Left ventricle myocardium inferior (tissue), 1 donor: Measurements from ENCODE around the gene NINJ2. TPM values are rescaled to one million over a fixed set of nuclear protein-coding genes. Genes with fewer than 3 reads are reported as not detected.

Source experiments
- DNase-seq: peaks from one replicate; pipeline ENCODE4 v3.0.0-alpha.2; 2020
- H3K27ac ChIP-seq: fragments of 200-600 bp; replicated peaks from 2 replicates; pipeline ENCODE4 v1.8.0; 2021
- H3K27me3 ChIP-seq: fragments of 200-600 bp; 2 replicates; pipeline ENCODE4 v1.8.0; 2021; ENCODE audit warnings: low read depth
- H3K36me3 ChIP-seq: fragments of 200-600 bp; 2 replicates; pipeline ENCODE4 v1.8.0; 2021
- H3K4me1 ChIP-seq: fragments of 200-600 bp; 2 replicates; pipeline ENCODE4 v1.8.0; 2021
- H3K4me3 ChIP-seq: fragments of 200-600 bp; 2 replicates; pipeline ENCODE4 v1.8.0; 2021; ENCODE audit warnings: mild to moderate bottlenecking, moderate library complexity
- H3K9me3 ChIP-seq: fragments of 200-600 bp; replicated peaks from 2 replicates; pipeline ENCODE4 v1.8.0; 2021
- CTCF ChIP-seq: fragments of 200-600 bp; IDR thresholded peaks from 2 replicates; pipeline ENCODE4 v1.8.0; 2021; ENCODE audit warnings: antibody characterized with exemption, mild to moderate bottlenecking, borderline replicate concordance
- intact Hi-C: fragments of 100-400 bp; cut with micrococcal nuclease; formaldehyde crosslinking; loops from one replicate; pipeline ENCODE4 v1.11.0; 2022
- total RNA-seq: library from RNA; stranded (reverse); fragmentation: NEBNext Ultra II Directional; extraction: Animal tissue kit (Norgen Biotek cat#: 25700); gene quantifications from one replicate; pipeline ENCODE4 v1.2.1, GENCODE V29; 2021
- donor health status: DM: no; HTN: yes; CAD: no; lungs with severe emphysema.

The NINJ2 gene
- total RNA-seq, 1 donor from 2014 or later: 4.6 TPM

- no peak for TF ChIP-seq CTCF
- Histone ChIP-seq H3K27me3 (no peaks in the 10 kb centered on the region), H3K4me1 (peaks cover 47% of the 10 kb centered on the region), H3K36me3 (peaks cover 2% of the 10 kb centered on the region), H3K27ac (peak overlapping the region; percentile 94), H3K9me3 (peaks cover 5% of the 10 kb centered on the region), H3K4me3 (no peak overlapping the region)
- intact Hi-C loops: no loop called here
- no peak for DNase-seq
These were observed 69.6 kb downstream of the NINJ2 start for GRCh38 chr12:593396-594270.

- no peak for TF ChIP-seq CTCF
- DNase-seq: no peak
- Histone ChIP-seq H3K4me3 (peak overlapping the region; percentile 33), H3K27ac (peak overlapping the region; percentile 94), H3K9me3 (peaks cover 8% of the 10 kb centered on the region), H3K4me1 (peaks cover 37% of the 10 kb centered on the region), H3K36me3 (peaks cover 4% of the 10 kb centered on the region), H3K27me3 (no peaks in the 10 kb centered on the region)
- intact Hi-C loops: no loop called here
These were observed 71.2 kb downstream of the NINJ2 start for GRCh38 chr12:592024-592505.

- Histone ChIP-seq H3K27ac (peak overlapping the region; percentile 94), H3K9me3 (peaks cover 8% of the 10 kb centered on the region), H3K4me1 (peaks cover 40% of the 10 kb centered on the region), H3K4me3 (peak overlapping the region; percentile 33), H3K27me3 (no peaks in the 10 kb centered on the region), H3K36me3 (peaks cover 4% of the 10 kb centered on the region)
- DNase-seq: peak; percentile 91
- peak; percentile 64 for TF ChIP-seq CTCF
- intact Hi-C loops: no loop called here
These were observed 71.8 kb downstream of the NINJ2 start for GRCh38 chr12:591167-592023.

- DNase-seq: no peak
- H3K27ac ChIP-seq: peak overlapping the region; percentile 94
- no peak overlapping the region for H3K4me3 ChIP-seq
- no peak for TF ChIP-seq CTCF
- no peaks in the 10 kb centered on the region for H3K27me3 ChIP-seq
- H3K9me3 ChIP-seq: peaks cover 8% of the 10 kb centered on the region
- intact Hi-C loops: no loop called here
- peaks cover 4% of the 10 kb centered on the region for H3K36me3 ChIP-seq
- H3K4me1 ChIP-seq: peaks cover 49% of the 10 kb centered on the region
These were observed 73.0 kb downstream of the NINJ2 start for GRCh38 chr12:590206-590750.

GRCh38 chr12:588646-589045, 74.6 kb downstream of the NINJ2 start:
- no peak for TF ChIP-seq CTCF
- H3K36me3 ChIP-seq: peaks cover 4% of the 10 kb centered on the region
- no peak overlapping the region for H3K4me3 ChIP-seq
- peak overlapping the region; percentile 94 for H3K27ac ChIP-seq
- no peaks in the 10 kb centered on the region for H3K27me3 ChIP-seq
- DNase-seq: no peak
- peaks cover 8% of the 10 kb centered on the region for H3K9me3 ChIP-seq
- intact Hi-C loops: no loop called here
- peaks cover 53% of the 10 kb centered on the region for H3K4me1 ChIP-seq
